ENCODE results near the gene CYP19A1. TPM values are rescaled to one million over a fixed set of nuclear protein-coding genes. Genes with fewer than 3 reads are reported as not detected.

The CYP19A1 gene
- total RNA-seq, 2 experiments from 2014 or later: not detected

DNA sequence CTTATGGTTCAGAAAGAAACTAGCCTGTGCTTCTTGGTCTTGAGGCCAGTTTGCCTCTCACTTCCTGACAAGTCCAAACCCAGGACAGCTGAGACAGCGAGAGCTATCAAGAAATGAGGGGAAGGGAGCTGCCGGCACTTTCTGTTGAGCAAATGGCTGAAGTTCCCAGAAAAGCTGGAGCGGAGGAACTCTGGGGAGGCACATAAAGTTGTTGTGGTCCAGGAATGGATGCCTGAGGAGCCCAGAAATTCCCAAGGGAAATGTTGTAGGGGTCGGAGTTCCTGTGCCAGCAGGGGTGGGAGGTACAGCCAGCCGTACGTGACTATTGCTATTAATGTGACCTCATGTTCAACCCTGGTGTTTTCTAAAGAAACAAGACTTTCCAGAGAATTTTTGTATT, 144.9 kb downstream of the CYP19A1 start:
- no peak overlapping the region for H3K4me3 Mint-ChIP-seq
- H3K36me3 Mint-ChIP-seq (ENCODE audit: low read depth): no peaks in the 10 kb centered on the region
- POLR2A ChIA-PET: no interaction called here

DNA sequence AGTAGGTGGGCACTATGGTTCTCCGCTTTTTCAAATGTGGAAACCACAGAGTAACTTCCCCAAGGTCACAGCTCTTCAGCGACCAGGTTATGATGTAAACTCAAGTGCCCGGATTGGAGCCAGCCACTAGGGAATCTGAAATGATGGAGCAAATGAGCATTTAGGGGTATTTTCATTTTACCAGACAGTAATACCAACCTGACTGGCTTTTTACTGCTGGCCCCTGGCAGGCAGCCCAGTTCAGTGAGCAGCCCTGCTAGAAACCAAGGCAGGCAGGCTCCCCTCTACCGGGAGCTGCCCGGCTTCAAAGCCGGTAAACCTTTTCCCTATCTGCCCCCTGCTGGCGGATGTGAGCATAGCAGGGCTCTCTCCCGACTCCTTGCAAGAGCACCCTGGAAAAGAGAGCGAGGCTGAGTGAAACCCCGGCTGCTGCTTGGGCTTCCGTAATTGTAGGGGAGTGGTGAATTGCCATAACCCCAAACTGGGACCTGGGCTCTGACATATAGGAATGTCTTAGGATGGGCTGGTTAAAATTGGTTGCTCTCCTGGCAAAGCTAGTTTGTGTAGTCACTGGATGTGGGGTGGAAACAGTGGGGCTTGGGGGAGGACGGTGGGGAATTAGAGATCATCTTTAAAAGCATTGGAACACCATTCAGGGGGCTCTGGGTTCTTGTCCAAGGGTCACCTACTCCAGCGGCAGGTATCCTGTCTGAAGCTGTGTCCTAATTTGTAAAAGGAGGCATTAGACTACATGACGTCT, 145.7 kb downstream of the CYP19A1 start:
- H3K27me3 Mint-ChIP-seq: peaks cover 21% of the 10 kb centered on the region
- no peaks in the 10 kb centered on the region for H3K36me3 Mint-ChIP-seq (ENCODE audit: low read depth)
- intact Hi-C loops (cut with micrococcal nuclease): no loop called here
- POLR2A ChIA-PET: interaction anchor here (0.6 kb wide), 1 partner anchor 325 kb away, joined by 3 read pairs; no protein-coding TSS in a partner anchor
- DNase-seq (peak; percentile 89), ATAC-seq (peak; percentile 86)
- CTCF ChIA-PET: interaction anchor here (0.7 to 6.0 kb wide), 28 partner anchors 9 to 302 kb away, joined by 3 to 118 read pairs (median 4); no protein-coding TSS in a partner anchor
- no peaks in the 10 kb centered on the region for H3K9me3 Mint-ChIP-seq
- TF ChIP-seq, protein P1, sequence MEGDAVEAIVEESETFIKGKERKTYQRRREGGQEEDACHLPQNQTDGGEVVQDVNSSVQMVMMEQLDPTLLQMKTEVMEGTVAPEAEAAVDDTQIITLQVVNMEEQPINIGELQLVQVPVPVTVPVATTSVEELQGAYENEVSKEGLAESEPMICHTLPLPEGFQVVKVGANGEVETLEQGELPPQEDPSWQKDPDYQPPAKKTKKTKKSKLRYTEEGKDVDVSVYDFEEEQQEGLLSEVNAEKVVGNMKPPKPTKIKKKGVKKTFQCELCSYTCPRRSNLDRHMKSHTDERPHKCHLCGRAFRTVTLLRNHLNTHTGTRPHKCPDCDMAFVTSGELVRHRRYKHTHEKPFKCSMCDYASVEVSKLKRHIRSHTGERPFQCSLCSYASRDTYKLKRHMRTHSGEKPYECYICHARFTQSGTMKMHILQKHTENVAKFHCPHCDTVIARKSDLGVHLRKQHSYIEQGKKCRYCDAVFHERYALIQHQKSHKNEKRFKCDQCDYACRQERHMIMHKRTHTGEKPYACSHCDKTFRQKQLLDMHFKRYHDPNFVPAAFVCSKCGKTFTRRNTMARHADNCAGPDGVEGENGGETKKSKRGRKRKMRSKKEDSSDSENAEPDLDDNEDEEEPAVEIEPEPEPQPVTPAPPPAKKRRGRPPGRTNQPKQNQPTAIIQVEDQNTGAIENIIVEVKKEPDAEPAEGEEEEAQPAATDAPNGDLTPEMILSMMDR (IDR thresholded peaks at IDR 0.05): peak; percentile 94
- no peak overlapping the region for H3K4me3 Mint-ChIP-seq
- peaks cover 4% of the 10 kb centered on the region for H3K4me1 Mint-ChIP-seq (ENCODE audit: low read depth)
- no peak overlapping the region for H3K27ac Mint-ChIP-seq

More for the DNA sequence above, 144.9 kb downstream of the CYP19A1 start:
- peaks cover 21% of the 10 kb centered on the region for H3K27me3 Mint-ChIP-seq
- intact Hi-C loops (cut with micrococcal nuclease): no loop called here
- CTCF ChIA-PET: interaction anchor here (0.7 to 6.0 kb wide), 17 partner anchors 10 to 209 kb away, joined by 3 to 118 read pairs (median 5); no protein-coding TSS in a partner anchor
- H3K4me1 Mint-ChIP-seq (ENCODE audit: low read depth): peaks cover 4% of the 10 kb centered on the region
- TF ChIP-seq, protein P1 (IDR thresholded peaks at IDR 0.05): no peak
- H3K27ac Mint-ChIP-seq: no peak overlapping the region
- ATAC-seq: no peak
- no peaks in the 10 kb centered on the region for H3K9me3 Mint-ChIP-seq
- no peak for DNase-seq

DNA sequence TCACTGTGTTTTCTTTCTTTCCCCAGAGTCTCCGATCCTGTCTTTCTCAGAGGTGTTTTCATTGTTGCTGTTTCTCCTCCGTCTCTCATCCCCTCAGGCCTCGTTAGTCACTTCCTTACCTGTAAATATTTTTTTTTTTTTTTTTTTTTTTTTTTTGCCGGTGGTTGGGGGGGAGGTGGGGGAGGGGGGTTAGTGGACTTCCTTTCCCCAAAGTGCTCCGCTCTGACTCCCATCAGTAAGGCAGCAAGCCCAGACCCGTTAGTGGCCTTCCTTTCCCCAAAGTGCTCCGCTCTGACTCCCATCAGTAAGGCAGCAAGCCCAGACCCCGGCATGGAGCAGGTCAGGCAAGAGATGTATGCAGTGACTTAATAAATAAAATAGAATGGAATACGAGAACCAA, 146.6 kb downstream of the CYP19A1 start:
- Mint-ChIP-seq H3K27ac (no peak overlapping the region), H3K4me1 (ENCODE audit: low read depth) (peaks cover 4% of the 10 kb centered on the region), H3K4me3 (no peak overlapping the region), H3K9me3 (no peaks in the 10 kb centered on the region), H3K27me3 (peaks cover 20% of the 10 kb centered on the region), H3K36me3 (ENCODE audit: low read depth) (no peaks in the 10 kb centered on the region)
- CTCF ChIA-PET: interaction anchor here (0.7 to 6.0 kb wide), 19 partner anchors 8 to 303 kb away, joined by 3 to 118 read pairs (median 4); no protein-coding TSS in a partner anchor
- TF ChIP-seq, protein P1 (IDR thresholded peaks at IDR 0.05): no peak
- intact Hi-C loops (cut with micrococcal nuclease): no loop called here
- POLR2A ChIA-PET: no interaction called here
- DNase-seq (no peak), ATAC-seq (no peak)

DNA sequence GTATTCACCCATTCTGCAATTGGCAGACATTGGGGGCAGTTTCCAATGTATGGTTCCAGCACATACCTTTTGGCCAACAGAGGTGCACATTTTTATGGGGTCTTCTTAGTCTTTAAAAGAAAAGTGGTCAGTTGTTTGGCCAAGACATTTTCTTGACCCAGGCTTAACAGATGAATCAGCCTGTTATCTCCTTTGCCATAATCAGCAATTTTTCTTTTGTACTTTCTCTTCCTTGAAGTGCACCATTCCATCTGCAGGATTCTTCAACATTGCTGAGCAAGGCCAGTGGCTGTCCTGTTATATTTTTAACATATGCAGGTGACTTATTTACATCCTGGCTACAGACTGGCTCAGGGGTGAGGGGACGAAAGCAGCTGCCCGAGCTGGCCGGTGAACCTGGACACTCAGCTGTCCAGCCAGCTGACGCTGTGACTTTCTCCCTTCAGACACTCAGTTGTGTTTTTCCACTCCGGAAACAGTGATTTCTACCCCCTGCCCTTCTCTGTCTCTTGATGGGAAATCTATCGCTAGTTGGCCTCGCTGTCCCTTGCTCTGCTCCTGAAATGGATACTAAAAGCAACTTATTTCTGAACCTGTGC, 147.2 kb downstream of the CYP19A1 start:
- Mint-ChIP-seq H3K9me3 (no peaks in the 10 kb centered on the region), H3K4me3 (no peak overlapping the region), H3K27me3 (peaks cover 17% of the 10 kb centered on the region), H3K36me3 (ENCODE audit: low read depth) (no peaks in the 10 kb centered on the region), H3K4me1 (ENCODE audit: low read depth) (peaks cover 4% of the 10 kb centered on the region), H3K27ac (no peak overlapping the region)
- ATAC-seq: no peak
- ChIA-PET CTCF (interaction anchor here (1.4 to 6.0 kb wide), 6 partner anchors 8 to 98 kb away, joined by 3 to 118 read pairs (median 10); no protein-coding TSS in a partner anchor), POLR2A (no interaction called here)
- DNase-seq: no peak
- TF ChIP-seq, protein P1 (IDR thresholded peaks at IDR 0.05): no peak
- intact Hi-C loops (cut with micrococcal nuclease): no loop called here

All from activated CD8-positive, alpha-beta T cell treated with anti-CD3 and anti-CD28 coated beads for 36 hours (primary cell).